Measurements from ENCODE around the gene TSPAN3.

- TF ChIP-seq POLR2A (IDR thresholded peaks at IDR 0.05; ENCODE audit: low read depth, low read length), result no peak
- no peak for TF ChIP-seq POLR2AphosphoS5 (IDR thresholded peaks at IDR 0.05; ENCODE audit: low read depth, low read length)
Observed at GRCh38 chr15:77045985-77046384, 24.9 kb downstream of the TSPAN3 start.

Measured in GM12892 (cell line).